Effector memory CD8-positive, alpha-beta T cell (primary cell): ENCODE data around the gene PBX2.

ENCODE experiments used
- ATAC-seq: fragments of 150-1000 bp; cut with Tn5 transposase; replicated peaks from 2 replicates; pipeline ENCODE4 v1.10.0; 2021; ENCODE audit warnings: mild to moderate bottlenecking, moderate library complexity
- DNase-seq, 3 experiments: peaks; one replicate each; pipeline ENCODE4 v3.0.0; 2021
- H3K27ac Mint-ChIP-seq, 2 donors: one replicate each; pipeline ENCODE4 v1.8.0; 2022; ENCODE audit warnings: mild to moderate bottlenecking in 2 of 2, mixed read lengths in 2 of 2, moderate library complexity in 2 of 2
- H3K27me3 Mint-ChIP-seq, 2 donors: one replicate each; pipeline ENCODE4 v1.8.0; 2022; ENCODE audit warnings: mixed read lengths in 2 of 2
- H3K36me3 Mint-ChIP-seq: one replicate; pipeline ENCODE4 v1.8.0; 2022; ENCODE audit warnings: mild to moderate bottlenecking, moderate library complexity, mixed read lengths; ENCODE audit not compliant: insufficient read depth
- H3K4me1 Mint-ChIP-seq, 2 donors: one replicate each; pipeline ENCODE4 v1.8.0; 2022; ENCODE audit warnings: low read depth in 2 of 2, mixed read lengths in 2 of 2
- H3K4me3 Mint-ChIP-seq, 2 donors: one replicate each; pipeline ENCODE4 v1.8.0; 2022; ENCODE audit warnings: mild to moderate bottlenecking in 2 of 2, mixed read lengths in 2 of 2, moderate library complexity in 2 of 2
- H3K9me3 Mint-ChIP-seq, 2 donors: one replicate each; pipeline ENCODE4 v1.8.0; 2022; ENCODE audit warnings: mixed read lengths in 2 of 2

The PBX2 gene

DNA sequence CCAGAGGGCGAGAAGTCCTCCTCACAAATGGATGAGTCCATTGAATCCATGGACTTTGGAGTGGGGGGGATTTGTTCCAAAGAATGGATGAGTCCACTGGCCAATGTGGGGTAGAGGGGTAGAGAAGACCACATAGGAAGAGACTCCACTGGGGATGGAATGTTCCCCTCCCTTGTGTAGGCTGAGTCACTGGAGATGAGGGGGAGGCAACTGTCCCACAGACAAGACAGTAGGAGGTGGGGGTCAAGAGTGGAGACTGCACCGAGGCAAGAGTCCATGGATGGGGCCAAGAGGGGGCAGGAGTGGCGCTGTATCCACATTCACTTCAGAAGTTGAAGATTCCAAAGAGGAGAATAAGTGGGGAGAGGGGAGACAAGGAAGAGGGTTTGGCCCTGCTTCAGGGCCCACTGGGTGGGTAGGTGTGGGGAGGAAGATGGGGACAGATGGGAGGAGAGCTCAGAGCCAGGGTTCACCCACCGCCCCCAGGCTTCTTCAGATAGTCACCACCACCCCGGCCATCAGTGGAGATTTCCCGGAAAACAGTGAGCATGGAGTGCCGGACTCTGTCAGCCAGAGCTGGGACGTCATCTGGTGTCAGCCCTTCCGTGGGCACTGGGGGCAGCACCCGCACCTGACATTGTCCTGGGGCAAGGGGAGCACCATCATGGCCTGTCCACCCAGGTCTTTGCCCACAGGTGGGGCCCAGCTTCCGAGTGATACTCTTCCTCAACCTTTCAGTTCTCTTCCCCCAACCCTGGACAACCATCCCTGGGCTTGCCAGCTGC, 21.0 kb downstream of the PBX2 start:
- no peak for ATAC-seq
- Mint-ChIP-seq H3K4me1 (peaks cover 18 to 19% of the 10 kb centered on the region in 2 donors), H3K4me3 (no peak overlapping the region), H3K27ac (peak overlapping the region in 1 of 2 donors; percentile 62), H3K36me3 (peaks cover 10% of the 10 kb centered on the region), H3K27me3 (no peaks in the 10 kb centered on the region), H3K9me3 (no peaks in the 10 kb centered on the region)
- no peak for DNase-seq

- ATAC-seq (no peak), DNase-seq (no peak)
- H3K27me3 Mint-ChIP-seq: no peaks in the 10 kb centered on the region
- H3K4me3 Mint-ChIP-seq: no peak overlapping the region
- H3K9me3 Mint-ChIP-seq: no peaks in the 10 kb centered on the region
- peaks cover 11 to 12% of the 10 kb centered on the region in 2 donors for H3K4me1 Mint-ChIP-seq
- peaks cover 10% of the 10 kb centered on the region for H3K36me3 Mint-ChIP-seq
- peak overlapping the region in 1 of 2 donors; percentile 49 for H3K27ac Mint-ChIP-seq
These were observed 21.7 kb downstream of the PBX2 start for GRCh38 chr6:32168350-32168749.

GRCh38 chr6:32167761-32168262, 22.2 kb downstream of the PBX2 start:
- ATAC-seq: no peak
- H3K27me3 Mint-ChIP-seq: no peaks in the 10 kb centered on the region
- H3K27ac Mint-ChIP-seq: peak overlapping the region; percentile 24 to 49
- peaks cover 9 to 11% of the 10 kb centered on the region in 2 donors for H3K4me1 Mint-ChIP-seq
- peaks cover 10% of the 10 kb centered on the region for H3K36me3 Mint-ChIP-seq
- DNase-seq: no peak
- no peak overlapping the region for H3K4me3 Mint-ChIP-seq
- no peaks in the 10 kb centered on the region for H3K9me3 Mint-ChIP-seq

GRCh38 chr6:32167154-32167760, 22.7 kb downstream of the PBX2 start:
- H3K27ac Mint-ChIP-seq: peak overlapping the region in 1 of 2 donors; percentile 24
- peaks cover 10% of the 10 kb centered on the region for H3K36me3 Mint-ChIP-seq
- H3K27me3 Mint-ChIP-seq: no peaks in the 10 kb centered on the region
- DNase-seq (no peak), ATAC-seq (no peak)
- H3K4me3 Mint-ChIP-seq: no peak overlapping the region
- no peaks in the 10 kb centered on the region for H3K9me3 Mint-ChIP-seq
- peaks cover 9 to 11% of the 10 kb centered on the region in 2 donors for H3K4me1 Mint-ChIP-seq

DNA sequence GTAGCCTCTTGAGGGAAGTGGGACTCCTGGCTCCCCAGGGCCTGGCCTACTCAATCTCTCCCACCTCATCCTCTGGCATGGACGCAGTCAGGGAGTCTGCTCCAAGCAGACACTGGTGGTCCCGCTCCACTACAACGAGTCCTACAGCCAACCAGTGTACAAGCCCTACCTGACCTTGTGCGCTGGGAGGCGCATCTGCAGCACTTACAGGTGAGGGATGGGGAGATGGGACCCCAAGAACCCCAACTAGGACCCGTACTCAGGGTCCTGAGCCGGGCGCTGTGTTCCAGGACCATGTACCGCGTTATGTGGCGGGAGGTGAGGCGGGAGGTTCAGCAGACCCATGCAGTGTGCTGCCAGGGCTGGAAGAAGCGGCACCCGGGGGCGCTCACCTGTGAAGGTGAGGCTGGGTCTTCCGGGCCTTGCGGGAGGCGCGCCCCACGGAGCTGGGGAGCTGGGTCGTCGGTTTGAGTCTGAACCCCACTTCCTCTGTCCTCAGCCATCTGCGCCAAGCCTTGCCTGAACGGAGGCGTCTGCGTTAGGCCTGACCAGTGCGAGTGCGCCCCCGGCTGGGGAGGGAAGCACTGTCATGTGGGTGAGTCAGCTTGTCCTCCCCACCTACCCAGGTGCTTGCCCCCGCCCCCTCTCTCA, 23.5 kb downstream of the PBX2 start:
- no peak for ATAC-seq

DNA sequence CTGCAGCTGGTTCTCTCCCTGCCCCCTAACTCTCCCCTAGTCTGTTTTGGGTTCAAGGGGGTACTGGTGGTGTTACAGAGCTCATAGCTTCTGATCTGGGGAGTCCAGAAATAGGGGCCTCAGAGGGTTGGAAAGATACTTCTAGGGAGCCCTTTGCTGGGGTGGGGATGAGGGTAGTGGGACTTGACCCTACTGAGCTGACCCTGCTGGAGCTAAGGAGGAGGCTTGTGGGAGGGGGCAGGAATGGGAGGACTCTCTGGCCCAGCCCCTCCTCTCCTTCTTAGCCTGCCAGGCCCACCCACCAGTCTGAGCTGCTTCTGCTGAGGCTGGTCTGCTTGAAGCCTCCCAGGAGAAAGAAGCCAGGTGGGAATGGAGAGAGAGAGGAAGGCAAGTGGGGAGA, 25.7 kb downstream of the PBX2 start, which contains the start of gene EGFL8:
Gene EGFL8, plus strand, starts transcription at position 301 of the 400 bp plus-strand sequence. CDS start 1,571 bp downstream, outside the sequence.
- no peak for DNase-seq
- peaks cover 5 to 6% of the 10 kb centered on the region in 2 donors for H3K4me1 Mint-ChIP-seq
- no peak for ATAC-seq
- no peaks in the 10 kb centered on the region for H3K9me3 Mint-ChIP-seq
- peaks cover 10% of the 10 kb centered on the region for H3K36me3 Mint-ChIP-seq
- no peak within 1 kb of the TSS for H3K27ac Mint-ChIP-seq
- H3K27me3 Mint-ChIP-seq: no peaks in the 10 kb centered on the region
- no peak within 1 kb of the TSS for H3K4me3 Mint-ChIP-seq

More for the DNA sequence above, 23.5 kb downstream of the PBX2 start:
- Mint-ChIP-seq H3K4me3 (no peak overlapping the region), H3K9me3 (no peaks in the 10 kb centered on the region), H3K36me3 (peaks cover 10% of the 10 kb centered on the region), H3K4me1 (peaks cover 9 to 11% of the 10 kb centered on the region in 2 donors), H3K27ac (no peak overlapping the region), H3K27me3 (no peaks in the 10 kb centered on the region)
- no peak for DNase-seq

DNA sequence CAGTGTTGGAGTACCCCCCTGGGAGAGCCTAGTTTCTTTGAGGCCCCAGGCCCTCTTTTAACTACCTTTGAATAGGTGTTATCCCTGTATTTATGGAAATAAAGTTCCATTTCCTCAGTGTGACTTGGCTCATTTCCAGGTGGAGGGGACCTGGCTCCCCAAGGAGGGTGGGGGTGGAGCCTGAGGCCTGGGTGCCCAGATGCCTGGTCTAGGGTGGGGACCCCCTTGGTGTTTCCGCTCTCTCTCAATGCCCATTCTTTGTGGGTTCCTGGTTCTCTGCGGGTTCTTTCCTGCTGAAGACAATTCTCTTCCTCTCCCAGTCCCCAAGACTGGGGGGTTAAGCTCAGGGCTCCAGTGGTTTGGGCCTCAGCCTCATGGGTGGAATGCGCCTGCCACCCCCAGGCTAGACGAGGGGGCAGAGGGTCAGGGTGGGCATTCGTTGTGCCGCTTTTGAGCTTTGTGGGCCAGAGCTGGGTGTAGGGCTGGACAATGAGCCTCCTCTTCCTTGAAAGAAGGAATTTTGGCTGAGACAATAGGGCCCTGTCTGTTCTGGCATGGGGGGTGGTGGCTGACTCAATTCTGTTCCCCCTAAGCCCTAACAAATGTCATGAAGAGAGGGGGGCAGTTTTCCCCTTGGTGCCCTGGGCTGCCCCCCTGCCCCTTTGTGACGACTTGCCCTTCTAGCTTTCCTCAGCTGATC, 26.3 kb downstream of the PBX2 start:
- Mint-ChIP-seq H3K4me1 (peaks cover 5 to 6% of the 10 kb centered on the region in 2 donors), H3K27ac (no peak overlapping the region), H3K36me3 (peaks cover 10% of the 10 kb centered on the region), H3K9me3 (no peaks in the 10 kb centered on the region), H3K4me3 (no peak overlapping the region), H3K27me3 (no peaks in the 10 kb centered on the region)
- ATAC-seq (no peak), DNase-seq (no peak)

GRCh38 chr6:32158052-32158451, 31.9 kb downstream of the PBX2 start:
- H3K9me3 Mint-ChIP-seq: no peaks in the 10 kb centered on the region
- ATAC-seq: no peak

DNA sequence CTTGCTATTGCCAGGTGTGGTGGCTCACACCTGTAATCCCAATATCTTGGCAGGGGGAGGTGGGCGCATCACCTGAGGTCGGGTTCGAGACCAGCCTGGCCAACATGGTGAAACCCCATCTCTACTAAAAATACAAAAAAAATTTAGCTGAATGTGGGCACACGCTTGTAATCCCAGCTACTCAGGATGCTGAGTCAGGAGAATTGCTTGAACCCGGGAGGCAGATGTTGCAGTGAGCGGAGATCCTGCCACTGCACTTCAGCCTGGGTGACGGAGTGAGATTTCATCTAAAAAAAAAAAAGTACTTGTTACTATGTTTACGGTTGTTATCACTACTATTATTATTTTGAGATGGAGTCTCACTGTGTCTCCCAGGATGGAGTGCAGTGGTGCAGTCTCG, 33.1 kb downstream of the PBX2 start:
- Mint-ChIP-seq H3K27ac (no peak overlapping the region), H3K9me3 (no peaks in the 10 kb centered on the region), H3K27me3 (peaks cover 0 to 4% of the 10 kb centered on the region in 2 donors), H3K36me3 (peaks cover 12% of the 10 kb centered on the region), H3K4me3 (no peak overlapping the region), H3K4me1 (peaks cover 28 to 29% of the 10 kb centered on the region in 2 donors)
- no peak for ATAC-seq
- no peak for DNase-seq

More at GRCh38 chr6:32158052-32158451, 31.9 kb downstream of the PBX2 start:
- Mint-ChIP-seq H3K4me3 (no peak overlapping the region), H3K4me1 (peaks cover 26 to 28% of the 10 kb centered on the region in 2 donors), H3K27me3 (no peaks in the 10 kb centered on the region), H3K36me3 (peaks cover 7% of the 10 kb centered on the region), H3K27ac (no peak overlapping the region)
- no peak for DNase-seq

GRCh38 chr6:32154514-32155161, 35.4 kb downstream of the PBX2 start:
- Mint-ChIP-seq H3K9me3 (no peaks in the 10 kb centered on the region), H3K4me3 (peak overlapping the region; percentile 89 to 91), H3K27me3 (peaks cover 16 to 27% of the 10 kb centered on the region in 2 donors), H3K4me1 (peaks cover 36 to 39% of the 10 kb centered on the region in 2 donors), H3K36me3 (peaks cover 12% of the 10 kb centered on the region), H3K27ac (peak overlapping the region; percentile 91 to 92)
- ATAC-seq (peak; percentile 73), DNase-seq (peak; percentile 54 to 56 (median 54))

- H3K36me3 Mint-ChIP-seq: peaks cover 14% of the 10 kb centered on the region
- no peaks in the 10 kb centered on the region for H3K9me3 Mint-ChIP-seq
- H3K27me3 Mint-ChIP-seq: peaks cover 21 to 35% of the 10 kb centered on the region in 2 donors
- peak within 1 kb of the TSS; percentile 91 to 92 for H3K27ac Mint-ChIP-seq
- DNase-seq (peak; percentile 64 to 69 (median 67)), ATAC-seq (peak; percentile 76)
- peaks cover 37 to 42% of the 10 kb centered on the region in 2 donors for H3K4me1 Mint-ChIP-seq
- peak within 1 kb of the TSS; percentile 89 to 91 for H3K4me3 Mint-ChIP-seq
These were observed 36.2 kb downstream of the PBX2 start, which contains the start of gene PPT2 for GRCh38 chr6:32153564-32154513. Gene PPT2 (plus strand): TSS chr6:32154141. CDS start chr6:32154595, 454 bp downstream.
